HepG2 (cell line): ENCODE results near the gene KRTAP5-1. TPM values are rescaled to one million over a fixed set of nuclear protein-coding genes. Genes with fewer than 3 reads are reported as not detected.

Experiments used
- polyA plus RNA-seq, 8 experiments: library from polyadenylated mRNA; depleted of rRNA in 3 of 8; stranded (reverse) in 7 of 8; unstranded in 1 of 8; fragments of >200 nt; fragmentation: Illumina TruSeq in 4 of 8; extraction: Trizol in 4 of 8; gene quantifications; 2 replicates each; pipeline versions ENCODE4 v1.2.1 to v1.2.3, GENCODE V29; 2011 to 2016; ENCODE audit warnings: low read depth in 4 of 8, missing spikeins in 1 of 8, mixed read lengths in 1 of 8; ENCODE audit not compliant: insufficient read depth in 1 of 8
- total RNA-seq, 5 experiments: library from RNA; depleted of rRNA; stranded (reverse); fragments of >200 nt; fragmentation: Illumina TruSeq; extraction: Trizol; gene quantifications; 2 replicates each; pipeline ENCODE4 v1.2.3, GENCODE V29; 2016; ENCODE audit warnings: low read depth in 1 of 5

Gene KRTAP5-1
- total and polyA plus RNA-seq, 2 of the 13 experiments (the other 11 are each of a cell fraction or from before 2014, with no cell fraction given) = not detected

Other genes with a start within 250 kb of the KRTAP5-1 start
- gene BRSK2, start 195.3 kb downstream of the KRTAP5-1 start, total RNA-seq (2016; rRNA removed; fragmentation: Illumina TruSeq; extraction: Trizol) = 0.84 and 1.1 TPM in 2 replicates
- 0.74 and 2.3 TPM in 2 replicates for gene BRSK2, start 195.3 kb downstream of the KRTAP5-1 start, polyA plus RNA-seq (2011; rRNA removed)
- gene MOB2, start 98.5 kb downstream of the KRTAP5-1 start, total RNA-seq (2016; rRNA removed; fragmentation: Illumina TruSeq; extraction: Trizol) = 21.8 and 22.3 TPM in 2 replicates
- gene MOB2, start 98.5 kb downstream of the KRTAP5-1 start, polyA plus RNA-seq (2011; rRNA removed) = 27.7 and 37.6 TPM in 2 replicates
- gene DUSP8, start 13.0 kb downstream of the KRTAP5-1 start, total RNA-seq (2016; rRNA removed; fragmentation: Illumina TruSeq; extraction: Trizol) = 0.95 and 1.8 TPM in 2 replicates
- gene DUSP8, start 13.0 kb downstream of the KRTAP5-1 start, polyA plus RNA-seq (2011; rRNA removed) = 8.0 and 15.4 TPM in 2 replicates
- gene KRTAP5-2, start 13.0 kb upstream of the KRTAP5-1 start, total RNA-seq (2016; rRNA removed; fragmentation: Illumina TruSeq; extraction: Trizol) = not detected in 2 replicates
- not detected in 2 replicates for gene KRTAP5-2, start 13.0 kb upstream of the KRTAP5-1 start, polyA plus RNA-seq (2011; rRNA removed)
- gene KRTAP5-3, start 23.2 kb upstream of the KRTAP5-1 start, total RNA-seq (2016; rRNA removed; fragmentation: Illumina TruSeq; extraction: Trizol) = not detected in 2 replicates
- not detected in 2 replicates for gene KRTAP5-3, start 23.2 kb upstream of the KRTAP5-1 start, polyA plus RNA-seq (2011; rRNA removed)
- gene KRTAP5-4, start 36.9 kb upstream of the KRTAP5-1 start, total RNA-seq (2016; rRNA removed; fragmentation: Illumina TruSeq; extraction: Trizol) = not detected in 2 replicates
- not detected in 2 replicates for gene KRTAP5-4, start 36.9 kb upstream of the KRTAP5-1 start, polyA plus RNA-seq (2011; rRNA removed)
- gene KRTAP5-5, start 44.5 kb upstream of the KRTAP5-1 start, total RNA-seq (2016; rRNA removed; fragmentation: Illumina TruSeq; extraction: Trizol) = not detected in 2 replicates
- gene KRTAP5-5, start 44.5 kb upstream of the KRTAP5-1 start, polyA plus RNA-seq (2011; rRNA removed) = not detected in 2 replicates
- not detected in 2 replicates for gene KRTAP5-6, start 111.9 kb upstream of the KRTAP5-1 start, total RNA-seq (2016; rRNA removed; fragmentation: Illumina TruSeq; extraction: Trizol)
- gene KRTAP5-6, start 111.9 kb upstream of the KRTAP5-1 start, polyA plus RNA-seq (2011; rRNA removed) = not detected in 2 replicates
- 0.09 TPM in 1 of 2 replicates, not detected in the other for gene IFITM10, start 165.3 kb upstream of the KRTAP5-1 start, total RNA-seq (2016; rRNA removed; fragmentation: Illumina TruSeq; extraction: Trizol)
- 0.13 and 0.22 TPM in 2 replicates for gene IFITM10, start 165.3 kb upstream of the KRTAP5-1 start, polyA plus RNA-seq (2011; rRNA removed)
- gene CTSD, start 178.6 kb upstream of the KRTAP5-1 start, total RNA-seq (2016; rRNA removed; fragmentation: Illumina TruSeq; extraction: Trizol) = 41.6 and 143 TPM in 2 replicates
- gene CTSD, start 178.6 kb upstream of the KRTAP5-1 start, polyA plus RNA-seq (2011; rRNA removed) = 230 and 408 TPM in 2 replicates
- 0.60 TPM in 1 of 2 replicates, not detected in the other for gene SYT8, start 249.7 kb upstream of the KRTAP5-1 start, total RNA-seq (2016; rRNA removed; fragmentation: Illumina TruSeq; extraction: Trizol)
- 2.1 and 2.3 TPM in 2 replicates for gene SYT8, start 249.7 kb upstream of the KRTAP5-1 start, polyA plus RNA-seq (2011; rRNA removed)